ENCODE results near the gene FASTK. TPM values are rescaled to one million over a fixed set of nuclear protein-coding genes. Genes with fewer than 3 reads are reported as not detected.

FASTK gene
- total RNA-seq, 1 experiment from 2014 or later: 86.4 TPM

GRCh38 chr7:151081170-151082101 is 827 bp upstream of the FASTK start:
- ChIA-PET POLR2A (interaction anchor here (0.7 to 1.4 kb wide), 4 partner anchors 9 to 32 kb away, joined by 3 to 13 read pairs (median 6); no protein-coding TSS in a partner anchor), CTCF (interaction anchor here (0.9 to 1.4 kb wide), 3 partner anchors 29 to 63 kb away, joined by 3 read pairs; no protein-coding TSS in a partner anchor), RAD21 (ENCODE audit: low non-redundant PET in 1 of 2, low total read pairs in 2 of 2, uncharacterized antibody in 2 of 2, unreplicated experiment in 2 of 2) (interaction anchor here in 1 of 2 experiments (0.6 kb wide), 1 partner anchor 20 kb away, joined by 3 read pairs; no protein-coding TSS in a partner anchor)
- H3K9ac ChIP-seq (ENCODE audit: low read length): peak overlapping the region; percentile 100
- H3K36me3 ChIP-seq (ENCODE audit: control insufficient read depth in 1 of 2, insufficient read depth in 2 of 2, low read length in 2 of 2): peaks cover 0 to 3% of the 10 kb centered on the region in 2 experiments; a peak in 2 of 4 replicates
- peak overlapping the region; percentile 94 for H3K27ac ChIP-seq (ENCODE audit: low read depth, low read length)
- ATAC-seq (peak; percentile 5), DNase-seq (ENCODE audit: low read depth, low spot score) (no peak)
- H3K79me2 ChIP-seq (ENCODE audit: insufficient read depth, low read length): peaks cover 41% of the 10 kb centered on the region
- no peaks in the 10 kb centered on the region for H3K9me2 ChIP-seq (ENCODE audit: insufficient read depth)
- BruUV-seq (replicated peaks): no TSS peak
- TF ChIP-seq YY1 (IDR thresholded peaks at IDR 0.05; ENCODE audit: extremely low read depth, insufficient replicate concordance, low read depth, low read length) (no peak), JUND (IDR thresholded peaks at IDR 0.05) (no peak), EGR1 (IDR thresholded peaks at IDR 0.05; ENCODE audit: low read depth) (no peak), CEBPB (IDR thresholded peaks at IDR 0.05; ENCODE audit: low read depth) (no peak), POLR2A (IDR thresholded peaks at IDR 0.05; ENCODE audit: borderline replicate concordance, extremely low read depth, insufficient read depth, insufficient read length) (no peak), POLR2AphosphoS5 (IDR thresholded peaks at IDR 0.05; ENCODE audit: low read depth, low read length) (no peak), EZH2phosphoT487 (IDR thresholded peaks at IDR 0.05; ENCODE audit: borderline replicate concordance) (no peak), ZFX (IDR thresholded peaks at IDR 0.05) (no peak), FOSL1 (IDR thresholded peaks at IDR 0.05; ENCODE audit: low read depth) (no peak), CTCF (IDR thresholded peaks at IDR 0.05 in 2 of 3, conservative IDR thresholded peaks at IDR 0.05 in 1 of 3; ENCODE audit: borderline replicate concordance in 1 of 3, insufficient read depth in 1 of 3, low read depth in 2 of 3, low read length in 2 of 3) (no peak), RAD21 (IDR thresholded peaks at IDR 0.05; ENCODE audit: low read depth) (no peak), ATF3 (IDR thresholded peaks at IDR 0.05) (no peak), REST (IDR thresholded peaks at IDR 0.05; ENCODE audit: low read depth) (no peak), ZNF274 (IDR thresholded peaks at IDR 0.05; ENCODE audit: low read depth, low read length) (no peak), SRF (IDR thresholded peaks at IDR 0.05; ENCODE audit: low read depth) (no peak)
- H3K9me3 ChIP-seq (ENCODE audit: control insufficient read depth in 1 of 2, insufficient read depth in 1 of 2, low read depth in 1 of 2, low read length in 2 of 2): no peaks in the 10 kb centered on the region
- intact Hi-C loops (cut with micrococcal nuclease): no loop called here
- H4K20me1 ChIP-seq (ENCODE audit: insufficient read depth): no peaks in the 10 kb centered on the region
- H2AFZ ChIP-seq (ENCODE audit: low read depth, low read length, poor library complexity, severe bottlenecking): no peak overlapping the region
- H3K4me1 ChIP-seq (ENCODE audit: control insufficient read depth in 1 of 2, insufficient read depth in 2 of 2, low read length in 2 of 2): peaks cover 33 to 67% of the 10 kb centered on the region in 2 experiments
- H3K4me3 ChIP-seq (replicated peaks in 1 of 2; ENCODE audit: low read depth in 1 of 2, low read length in 2 of 2): peak overlapping the region; percentile 90 to 94
- peak overlapping the region; percentile 94 for H3K4me2 ChIP-seq (ENCODE audit: low read length)
- no peaks in the 10 kb centered on the region for H3K27me3 ChIP-seq (ENCODE audit: insufficient read depth, low read length)

Measured in HCT116 (cell line).